ENCODE results near the gene CERS4.
"Not testable (repeated sequence)": the region's sequence is repeated elsewhere in the genome, so short reads cannot be mapped to it uniquely, and the experiment has no call there.

Gene CERS4, protein sequence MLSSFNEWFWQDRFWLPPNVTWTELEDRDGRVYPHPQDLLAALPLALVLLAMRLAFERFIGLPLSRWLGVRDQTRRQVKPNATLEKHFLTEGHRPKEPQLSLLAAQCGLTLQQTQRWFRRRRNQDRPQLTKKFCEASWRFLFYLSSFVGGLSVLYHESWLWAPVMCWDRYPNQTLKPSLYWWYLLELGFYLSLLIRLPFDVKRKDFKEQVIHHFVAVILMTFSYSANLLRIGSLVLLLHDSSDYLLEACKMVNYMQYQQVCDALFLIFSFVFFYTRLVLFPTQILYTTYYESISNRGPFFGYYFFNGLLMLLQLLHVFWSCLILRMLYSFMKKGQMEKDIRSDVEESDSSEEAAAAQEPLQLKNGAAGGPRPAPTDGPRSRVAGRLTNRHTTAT

DNA sequence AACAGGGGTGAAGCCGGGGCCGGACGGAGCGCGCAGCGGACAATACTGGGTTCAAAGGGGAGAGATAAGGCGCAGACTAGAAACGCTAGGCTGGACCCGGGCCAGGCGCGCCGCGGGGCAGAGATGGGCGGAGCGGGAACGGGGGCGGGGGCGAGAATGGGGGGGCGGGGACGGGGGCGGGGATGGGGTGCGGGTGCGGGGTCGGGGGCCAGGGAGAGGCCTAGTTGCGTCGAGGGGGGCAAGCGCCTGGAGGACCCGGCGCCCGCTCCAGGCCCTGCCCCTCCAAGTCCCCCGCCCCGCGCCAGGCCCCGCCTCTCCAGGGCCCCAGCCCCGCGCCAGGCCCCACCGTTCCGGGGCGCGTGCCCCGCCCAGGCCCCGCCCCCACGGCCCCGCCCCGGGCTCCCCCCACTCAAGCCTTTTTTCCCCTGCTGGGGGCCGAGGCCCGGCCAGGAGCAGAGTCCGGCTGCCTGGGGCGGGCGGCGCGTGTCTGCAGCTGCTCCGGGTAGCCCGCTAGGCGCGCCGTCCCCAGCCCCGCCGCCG lies at the start of gene CERS4:
TSS of gene CERS4 (plus strand) at position 449 of the 540 bp plus-strand sequence. CDS start 41,707 bp downstream, outside the sequence.
- peak; percentile 52 for DNase-seq (ENCODE audit: low read depth)

DNA sequence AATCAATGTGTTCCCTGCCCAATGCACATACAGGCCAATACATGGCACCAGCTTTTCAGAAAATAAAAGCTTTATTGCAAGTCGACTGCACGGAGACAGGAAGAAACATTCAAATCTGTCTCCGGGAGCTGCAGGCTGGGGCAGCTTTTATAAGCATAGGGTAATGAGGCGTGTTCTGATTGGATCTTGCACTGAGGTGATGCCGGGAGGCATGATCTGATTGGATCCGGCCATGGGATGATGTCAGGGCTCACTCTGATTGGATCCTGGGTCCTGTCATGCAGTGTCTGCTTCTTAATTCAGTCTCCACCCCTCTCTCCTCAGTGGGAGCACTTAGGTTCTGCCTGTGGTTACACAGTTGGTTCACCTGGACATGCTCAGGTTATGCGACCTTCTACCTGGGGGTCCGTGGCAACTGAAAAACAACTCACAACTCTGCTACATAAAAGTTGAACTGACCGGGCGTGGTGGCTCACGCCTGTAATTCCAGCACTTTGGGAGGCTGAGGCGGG lies 48.0 kb upstream of the CERS4 start:
- DNase-seq (ENCODE audit: low read depth), result no peak

DNA sequence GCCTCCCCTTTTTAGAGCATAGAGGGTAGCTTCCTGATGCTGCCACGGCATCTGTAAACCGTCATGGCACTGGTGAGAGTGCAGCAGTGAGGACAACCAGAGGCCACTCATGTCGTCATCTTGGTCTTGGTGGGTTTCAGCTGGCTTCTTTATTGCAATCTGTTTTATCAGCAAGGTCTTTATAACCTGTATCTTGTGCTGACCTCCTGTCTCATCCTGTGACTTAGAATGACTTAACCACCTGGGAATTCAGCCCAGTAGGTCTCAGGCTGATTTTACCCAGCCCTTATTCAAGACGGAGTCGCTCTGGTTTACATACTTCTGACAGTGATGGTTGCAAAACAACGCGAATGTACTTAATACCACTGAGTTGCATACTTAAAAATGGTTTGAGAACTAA lies 45.4 kb upstream of the CERS4 start:
- no peak for DNase-seq (ENCODE audit: low read depth)

DNA sequence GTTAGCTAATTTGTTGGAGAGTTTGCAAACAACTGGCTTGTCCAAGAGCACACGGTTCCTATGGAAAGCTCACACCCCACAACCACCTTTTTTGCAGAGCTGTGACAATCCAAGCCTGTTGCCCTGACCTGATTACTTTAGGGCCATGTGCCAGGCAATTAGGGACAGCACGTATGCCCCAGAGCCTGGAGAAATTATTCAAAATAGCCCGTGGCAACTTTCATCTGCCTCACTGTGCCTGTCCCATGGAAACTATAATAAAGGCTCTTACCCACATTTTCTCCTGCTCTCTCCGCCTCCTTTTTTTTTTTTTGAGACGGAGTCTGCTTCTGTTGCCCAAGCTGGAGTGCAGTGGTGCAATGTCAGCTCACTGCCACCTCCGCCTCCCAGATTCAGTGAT lies 41.2 kb upstream of the CERS4 start:
- no peak for DNase-seq (ENCODE audit: low read depth)

DNA sequence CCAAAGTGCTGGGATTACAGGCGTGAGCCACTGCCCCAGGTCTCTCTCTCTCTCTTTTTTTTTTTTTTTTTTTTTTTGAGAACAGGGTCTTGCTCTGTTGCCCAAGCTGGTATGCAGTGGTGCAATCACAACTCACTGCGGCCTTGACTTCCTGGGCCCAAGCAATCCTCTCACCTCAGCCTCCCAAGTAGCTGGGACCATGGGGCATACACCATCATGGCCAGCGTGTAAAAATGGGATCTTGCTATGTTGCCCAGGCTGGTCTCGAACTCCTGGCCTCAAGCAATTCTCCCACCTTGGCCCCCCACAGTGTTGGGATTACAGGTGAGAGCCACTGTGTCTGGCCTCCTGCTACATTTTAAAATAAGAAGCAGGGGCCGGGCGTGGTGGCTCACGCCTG lies 40.6 kb upstream of the CERS4 start:
- DNase-seq (ENCODE audit: low read depth), result no peak

DNA sequence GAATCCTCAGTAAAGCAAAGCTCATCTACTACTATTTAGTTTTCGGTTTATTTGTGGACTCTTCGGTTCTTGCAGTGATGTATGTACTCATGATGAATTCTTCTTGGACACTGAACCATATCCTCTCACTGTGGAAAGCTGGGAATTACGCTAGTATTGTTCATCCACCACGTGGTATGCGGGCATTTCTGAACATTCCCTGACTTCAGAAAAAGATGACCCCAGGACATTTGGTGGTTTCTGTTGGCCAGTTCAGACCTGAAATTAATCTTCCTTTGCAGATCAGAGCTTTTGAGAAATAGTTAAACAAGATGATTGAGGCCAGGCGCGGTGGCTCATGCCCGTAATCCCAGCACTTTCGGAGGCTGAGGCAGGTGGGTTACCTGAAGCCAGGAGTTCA lies 34.5 kb upstream of the CERS4 start:
- DNase-seq (ENCODE audit: low read depth), result no peak

DNA sequence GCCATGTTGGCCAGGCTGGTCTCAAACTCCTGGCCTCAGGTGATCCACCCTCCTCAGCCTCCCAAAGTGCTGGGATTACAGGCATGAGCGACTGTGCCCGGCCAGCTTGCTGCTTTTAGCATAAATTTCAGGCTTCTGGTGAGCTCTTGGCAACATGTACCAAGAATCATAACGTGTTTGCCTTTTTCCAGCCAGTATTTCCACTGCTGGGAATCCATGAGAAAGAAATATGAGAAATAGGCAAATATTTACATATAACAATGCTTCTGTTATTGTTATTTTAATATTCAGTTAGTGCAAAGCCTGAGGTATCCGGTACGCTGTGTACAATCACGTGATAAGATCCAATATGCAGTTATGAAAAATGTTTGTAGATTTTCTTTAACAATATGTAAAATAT lies 29.2 kb upstream of the CERS4 start:
- no peak for DNase-seq (ENCODE audit: low read depth)

DNA sequence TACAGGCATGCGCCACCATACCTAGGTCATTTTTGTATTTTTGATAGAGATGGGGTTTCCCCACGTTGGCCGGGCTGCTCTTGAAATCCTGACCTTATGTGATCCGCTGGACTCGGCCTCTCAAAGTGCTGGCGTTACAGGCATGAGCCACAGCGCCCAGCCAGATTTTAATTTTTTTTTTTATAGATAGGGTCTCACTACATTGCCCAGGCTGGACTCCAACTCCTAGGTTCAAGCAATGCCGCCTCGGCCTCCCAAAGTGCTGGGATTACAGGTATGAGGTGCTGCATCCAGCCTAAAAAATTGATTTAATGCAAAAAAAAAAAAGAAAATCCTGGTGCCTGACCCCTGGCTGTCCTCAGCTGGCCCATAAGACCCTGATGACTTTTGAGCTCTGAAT lies 24.9 kb upstream of the CERS4 start:
- DNase-seq (ENCODE audit: low read depth), result no peak

DNA sequence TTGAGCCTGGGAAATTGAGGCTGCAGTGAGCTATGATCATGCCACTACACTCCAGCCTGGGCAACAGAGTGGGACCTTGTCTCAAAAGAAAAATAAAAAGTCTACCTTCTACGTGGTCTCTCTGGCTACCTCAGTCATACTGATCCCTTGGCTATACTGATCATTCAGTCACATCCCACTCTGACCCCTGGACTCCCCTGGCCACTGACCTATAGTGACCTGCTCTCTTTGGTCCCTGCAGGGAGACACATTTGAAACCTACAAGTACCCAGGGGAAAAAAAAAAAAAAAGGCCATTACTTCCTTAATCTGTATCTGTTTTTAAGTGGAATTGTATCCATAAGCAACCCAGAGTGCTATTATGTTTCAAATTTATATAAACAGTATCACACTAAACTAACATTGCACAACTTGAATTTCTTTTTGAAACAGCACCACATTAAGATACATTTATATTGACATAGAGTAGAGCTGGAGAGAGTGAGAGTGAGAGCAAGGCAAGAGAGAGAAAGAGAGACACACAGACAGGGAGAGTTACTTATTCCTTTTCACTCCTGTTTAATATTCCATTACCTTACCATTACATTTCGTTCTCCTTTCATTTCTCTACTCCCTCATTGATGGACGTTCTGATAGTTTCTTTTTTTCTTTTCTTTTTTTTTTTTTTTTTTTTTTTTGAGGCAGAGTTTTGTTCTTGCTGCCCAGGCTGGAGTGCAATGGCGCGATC lies 23.7 kb upstream of the CERS4 start:
- no peak for DNase-seq (ENCODE audit: low read depth)

DNA sequence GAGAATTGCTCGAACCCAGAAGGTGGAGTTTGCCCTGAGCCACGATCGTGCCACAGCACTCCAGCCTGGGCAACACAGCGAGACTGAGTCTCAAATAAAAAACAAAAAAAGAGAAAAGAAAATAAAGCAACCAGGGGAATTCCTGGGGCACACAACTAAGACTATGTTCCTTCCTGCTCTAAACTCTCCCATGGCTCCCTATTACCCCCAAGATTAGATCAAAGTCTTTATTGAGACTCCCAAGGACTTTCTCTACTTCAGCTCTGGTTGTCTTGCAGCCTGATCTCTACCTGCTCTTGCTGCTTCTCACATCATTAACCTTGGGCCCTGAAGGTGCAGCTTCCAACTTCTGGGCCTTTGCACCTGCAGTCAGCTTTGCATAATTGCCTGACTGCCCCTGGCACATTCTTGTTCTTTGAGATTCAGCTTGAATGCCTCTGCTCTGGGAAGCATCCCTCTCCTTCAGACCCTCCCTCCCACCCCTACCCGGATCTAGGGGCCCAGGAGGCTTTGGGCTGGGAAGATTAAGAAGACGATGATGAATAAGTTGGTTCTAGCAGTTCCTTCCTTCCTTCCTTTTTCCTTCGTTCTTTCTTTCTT lies 16.8 kb upstream of the CERS4 start:
- no peak for DNase-seq (ENCODE audit: low read depth)

DNA sequence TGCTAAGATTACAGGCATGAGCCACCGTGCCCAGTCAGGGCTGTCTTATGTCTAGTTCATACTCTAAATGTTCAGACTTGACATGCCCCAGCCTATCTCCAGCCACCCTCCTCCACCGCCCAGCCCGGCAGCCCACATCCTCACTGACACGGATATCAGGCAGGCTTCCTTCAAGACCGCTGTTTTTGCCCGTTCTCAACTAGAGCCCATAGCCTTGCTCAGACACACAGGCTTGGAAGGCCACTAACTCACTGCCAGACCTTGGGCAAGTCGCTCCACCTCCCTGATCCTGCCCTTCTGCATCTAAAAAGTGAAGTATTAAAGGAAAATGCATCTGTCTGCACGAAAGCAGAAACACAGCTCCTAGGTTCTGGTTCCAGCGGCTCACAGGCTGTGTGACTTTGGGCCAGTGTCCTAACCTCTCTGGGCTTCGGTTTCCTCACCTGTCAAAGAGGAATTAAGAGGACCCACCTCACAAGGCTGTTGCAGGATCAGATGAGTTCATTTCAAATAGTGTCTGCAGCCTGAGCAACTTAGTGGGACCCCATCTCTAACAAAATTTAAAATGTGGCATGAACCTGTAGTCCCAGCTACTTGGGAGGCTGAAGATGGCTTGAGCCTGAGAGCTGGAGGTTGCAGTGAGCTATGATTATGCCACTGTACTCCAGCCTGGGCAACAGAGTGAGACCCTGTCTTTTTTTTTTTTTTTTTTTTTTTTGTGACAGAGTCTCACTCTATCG lies 14.5 kb upstream of the CERS4 start:
- no peak for DNase-seq (ENCODE audit: low read depth)

DNA sequence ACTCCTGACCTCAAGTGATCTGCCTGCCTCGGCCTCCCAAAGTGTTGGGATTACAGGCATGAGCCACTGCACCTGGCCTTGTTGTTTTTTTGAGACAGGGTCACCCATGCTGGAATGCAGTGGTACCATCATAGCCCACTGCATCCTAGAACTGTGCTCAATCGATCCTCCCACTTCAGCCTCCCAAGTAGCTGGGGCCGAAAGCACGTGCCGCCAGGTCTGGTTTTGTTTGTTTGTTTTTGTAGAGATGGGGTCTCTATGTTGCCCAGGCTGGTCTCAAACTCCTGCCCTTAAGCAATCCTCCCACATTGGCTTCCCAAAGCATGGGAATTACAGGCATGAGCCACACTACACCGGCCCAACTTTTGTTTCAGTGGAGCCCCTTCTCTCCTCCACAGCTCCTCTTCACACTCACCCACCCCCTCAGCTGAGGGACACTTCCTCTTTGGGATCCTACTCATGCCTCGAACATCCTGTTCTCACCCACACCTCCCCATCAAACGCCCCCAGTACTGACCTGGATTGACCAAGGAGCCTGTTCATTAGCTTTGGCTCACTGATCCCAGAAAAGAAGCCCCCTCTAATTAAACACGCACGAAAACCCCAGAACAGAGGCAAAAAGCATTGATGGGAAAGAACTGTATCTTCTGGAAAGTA lies 12.8 kb upstream of the CERS4 start:
- no peak for DNase-seq (ENCODE audit: low read depth)

DNA sequence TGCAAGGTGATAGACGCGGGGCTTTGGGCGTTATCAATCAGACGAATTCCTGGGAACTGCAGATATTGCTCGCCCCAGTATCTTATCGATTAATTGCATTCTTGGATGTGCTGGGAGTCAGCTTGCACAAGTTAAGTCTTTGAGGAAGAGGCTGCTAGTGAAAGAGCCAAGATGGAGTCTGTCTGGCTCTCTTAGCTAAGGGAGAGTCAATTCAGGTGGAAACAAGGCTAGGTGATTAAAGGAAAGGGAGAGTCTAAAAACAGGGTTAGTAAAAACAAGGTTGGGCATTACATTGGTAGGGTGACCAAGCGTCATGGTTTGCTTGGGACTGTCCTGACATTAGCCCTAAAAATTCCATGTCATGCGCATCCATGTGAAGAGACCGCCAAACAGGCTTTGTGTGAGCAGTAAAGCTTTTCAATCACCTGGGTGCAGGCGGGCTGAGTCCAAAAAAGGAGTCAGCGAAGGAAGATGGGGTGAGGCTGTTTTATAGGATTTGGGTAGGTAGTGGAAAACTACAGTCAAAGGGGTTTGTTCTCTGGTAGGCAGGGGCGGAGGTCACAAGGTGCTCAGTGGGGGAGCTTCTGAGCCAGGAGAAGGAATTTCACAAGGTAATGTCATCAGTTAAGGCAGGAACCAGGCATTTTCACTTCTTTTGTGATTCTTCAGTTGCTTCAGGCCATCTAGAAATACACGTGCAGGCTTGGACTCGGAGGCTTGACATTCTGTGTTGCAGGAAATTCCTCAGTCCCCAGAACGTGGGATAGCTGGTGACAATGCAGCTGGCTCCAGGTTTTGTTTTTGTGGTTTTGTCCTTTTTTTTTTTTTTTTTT lies 5.7 kb upstream of the CERS4 start:
- DNase-seq (ENCODE audit: low read depth), result not testable (repeated sequence)

DNA sequence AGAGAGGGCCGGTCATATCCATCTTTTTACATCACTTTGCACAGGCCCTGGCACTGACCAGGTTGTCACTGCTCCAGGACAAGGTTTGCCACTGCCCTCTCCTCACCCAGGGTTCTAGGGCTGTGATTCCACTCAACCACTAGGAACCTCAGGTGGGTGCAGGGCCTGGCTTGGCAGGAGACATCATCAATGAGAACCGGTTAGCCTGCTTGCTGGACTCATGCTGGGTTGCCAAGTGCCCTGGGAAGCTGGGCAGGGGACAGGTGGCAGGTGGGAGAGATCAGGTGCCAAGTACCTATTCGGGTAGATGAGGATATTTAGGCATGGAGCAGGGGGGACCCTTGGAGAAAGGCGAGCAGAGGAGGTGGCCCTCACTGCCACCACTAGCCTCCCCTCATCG lies 4.2 kb upstream of the CERS4 start:
- no peak for DNase-seq (ENCODE audit: low read depth)

DNA sequence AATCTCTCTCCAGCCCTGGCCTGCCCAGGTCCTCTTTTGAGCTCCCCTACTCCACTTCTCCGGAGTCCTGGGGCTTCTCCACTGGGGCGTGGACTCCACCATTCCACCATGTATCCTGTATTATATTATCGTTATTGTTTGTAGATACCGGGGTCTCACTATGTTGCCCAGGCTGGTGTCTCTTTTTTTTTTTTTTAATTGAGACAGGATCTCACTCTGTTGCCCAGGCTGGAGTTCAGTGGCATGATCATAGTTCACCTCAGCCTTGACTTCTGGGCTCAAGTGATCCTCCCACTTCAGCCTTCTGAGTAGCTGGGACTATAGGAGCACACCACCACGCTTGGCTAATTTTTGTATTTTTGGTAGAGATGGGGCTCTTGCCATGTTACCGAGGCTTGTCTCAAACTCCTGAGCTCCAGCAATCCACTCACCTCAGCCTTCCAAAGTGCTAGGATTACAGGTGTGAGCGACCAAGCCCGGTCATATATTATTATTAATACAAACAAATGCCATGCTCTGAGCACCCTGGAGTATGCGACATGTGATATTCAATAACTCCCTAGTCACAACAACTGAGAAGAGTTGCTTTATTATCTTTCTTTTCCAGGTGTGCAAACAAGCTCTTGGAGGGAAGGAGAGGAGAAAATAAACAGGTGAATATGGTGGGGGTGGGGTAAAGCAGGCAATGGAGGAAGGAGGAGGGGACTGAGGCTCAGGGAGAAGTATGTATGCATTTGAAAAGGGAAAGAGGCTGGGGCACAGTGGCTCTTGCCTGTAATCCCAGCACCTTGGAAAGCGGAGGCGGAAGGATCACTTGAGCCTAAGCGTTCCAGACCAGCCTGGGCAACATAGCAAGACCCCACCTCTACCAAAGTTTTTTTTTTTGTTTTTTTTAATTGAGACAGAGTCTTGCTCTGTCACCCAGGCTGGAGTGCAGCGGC lies 2.8 kb upstream of the CERS4 start:
- DNase-seq (ENCODE audit: low read depth), result no peak

DNA sequence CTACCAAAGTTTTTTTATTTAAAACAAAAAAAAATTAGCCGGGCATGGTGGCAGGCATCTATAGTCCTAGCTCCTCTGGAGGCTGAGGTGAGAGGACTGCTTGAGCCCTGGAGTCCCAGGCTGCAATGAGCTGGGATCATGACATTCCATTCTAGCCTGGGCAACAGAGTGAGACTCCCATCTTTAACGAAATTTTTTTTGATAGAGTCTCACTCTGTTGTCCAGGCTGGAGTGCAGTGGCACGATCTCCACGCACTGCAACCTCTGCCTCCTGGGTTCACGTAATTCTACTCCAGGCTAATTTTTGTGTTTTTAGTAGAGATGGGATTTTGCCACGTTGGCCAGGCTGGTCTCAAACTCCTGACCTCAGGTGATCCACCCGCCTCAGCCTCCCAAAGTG lies 1.8 kb upstream of the CERS4 start:
- DNase-seq (ENCODE audit: low read depth), result not testable (repeated sequence)

DNA sequence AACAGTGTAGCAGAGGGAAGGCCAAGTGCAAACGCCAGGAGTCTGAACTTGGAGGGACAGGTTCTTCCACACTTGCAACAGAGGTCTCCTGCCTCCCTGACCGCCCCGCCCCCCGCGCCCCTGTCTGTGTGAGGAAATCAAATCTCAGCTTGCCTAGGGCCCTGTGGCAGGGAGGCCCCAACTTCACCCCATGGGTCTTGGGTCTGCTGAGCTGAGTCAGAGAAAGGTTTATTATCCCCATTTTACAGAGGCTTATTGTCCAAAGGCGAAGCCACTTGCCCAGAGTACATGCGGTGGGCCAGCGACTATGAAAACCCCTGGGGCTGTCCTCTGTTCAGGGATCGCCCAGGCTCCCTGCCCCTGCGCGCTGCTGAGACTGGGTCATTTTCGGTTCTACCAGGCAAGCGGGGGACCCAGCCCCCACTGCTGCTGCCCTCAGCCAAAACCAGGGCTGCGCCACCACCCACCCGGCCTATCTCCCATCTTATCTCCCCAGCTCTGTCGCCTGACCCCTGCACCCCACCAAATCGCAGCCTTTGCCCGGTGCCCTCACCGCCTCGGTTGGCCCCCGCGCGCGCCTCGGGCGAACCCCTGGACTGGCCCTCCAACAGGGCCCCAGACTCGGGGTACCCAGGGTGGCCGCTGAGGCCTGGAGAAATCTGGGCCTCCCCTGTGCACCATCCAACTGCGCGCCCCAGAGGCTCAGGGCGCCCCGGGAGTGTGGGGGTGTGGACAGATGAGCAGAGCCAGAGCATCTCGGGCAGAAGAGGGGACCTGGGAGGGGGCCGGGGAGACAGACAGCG lies 850 bp upstream of the CERS4 start:
- DNase-seq (ENCODE audit: low read depth), result no peak
